GM12891 (cell line): ENCODE measurements around the gene UBTD2.
"Not testable (repeated sequence)": the region's sequence is repeated elsewhere in the genome, so short reads cannot be mapped to it uniquely, and the experiment has no call there.

Source experiments
- POLR2A ChIP-seq: IDR thresholded peaks from 2 replicates; pipeline ENCODE4 v1.6.1; 2011; ENCODE audit warnings: low read depth, low read length, control low read depth
- TAF1 ChIP-seq: IDR thresholded peaks from 2 replicates; pipeline ENCODE4 v1.6.1; 2011; ENCODE audit warnings: low read depth, low read length, control low read depth

DNA sequence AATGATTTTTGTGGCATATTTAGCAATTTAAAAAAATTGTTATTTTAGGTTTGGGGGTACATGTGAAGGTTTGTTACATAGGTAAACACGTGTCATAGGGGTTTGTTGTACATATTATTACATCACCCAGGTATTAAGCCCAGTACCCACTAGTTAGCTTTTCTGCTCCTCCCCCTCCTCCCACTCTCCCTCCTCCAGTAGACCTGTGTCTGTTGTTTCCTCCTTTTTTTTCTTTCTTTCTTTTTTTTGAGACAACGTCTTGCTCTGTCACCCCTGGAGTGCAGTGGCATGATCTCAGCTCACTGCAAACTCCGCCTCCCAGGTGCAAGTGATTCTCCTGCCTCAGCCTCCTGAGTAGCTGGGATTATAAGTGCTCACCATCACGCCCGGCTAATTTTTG, 8.3 kb upstream of the UBTD2 start:
- TF ChIP-seq POLR2A, TAF1: not testable (repeated sequence)
